Panc1 (cell line): Measurements from ENCODE around the gene EDN2. TPM values are rescaled to one million over a fixed set of nuclear protein-coding genes. Genes with fewer than 3 reads are reported as not detected.

ENCODE experiments used
- ATAC-seq: fragments of 200-7000 bp; cut with Tn5 transposase; 2 replicates; pipeline ENCODE4 v1.9.1; 2020; ENCODE audit warnings: mild to moderate bottlenecking, moderate library complexity
- BruUV-seq: library from RNA; stranded (reverse); fragments of 400-500 nt; replicated peaks from 2 replicates; lab custom pipeline; 2021; lab: Mats Ljungman, UMichigan
- CTCF ChIA-PET: fragments of 300-600 bp; sonication (Branson Sonifier 250); formaldehyde crosslinking; loops from one replicate; lab custom pipeline; 2022; ENCODE audit warnings: antibody characterized with exemption; lab: Charles Lee
- POLR2A ChIA-PET: fragments of 300-600 bp; sonication (Branson Sonifier 250); formaldehyde crosslinking; loops from one replicate; lab custom pipeline; 2022; ENCODE audit warnings: antibody characterized with exemption; lab: Charles Lee
- DNase-seq: peaks from one replicate; pipeline ENCODE4 v3.0.0-alpha.2; 2010; ENCODE audit warnings: low read depth, low spot score
- H3K27ac ChIP-seq: 2 replicates; pipeline ENCODE4 v1.5.1; 2011; ENCODE audit warnings: mild to moderate bottlenecking, low read length, inconsistent platforms
- H3K27me3 ChIP-seq: fragments of 200-500 bp; sonication (Bioruptor generic); 2 replicates; pipeline ENCODE4 v1.6.0; 2014; ENCODE audit warnings: low read length, inconsistent platforms; ENCODE audit not compliant: control insufficient read depth, insufficient read depth
- H3K36me3 ChIP-seq: fragments of 200-500 bp; sonication (Bioruptor generic); 2 replicates; pipeline ENCODE4 v1.5.1; 2014; ENCODE audit warnings: inconsistent platforms, mild to moderate bottlenecking, low read length, moderate library complexity; ENCODE audit not compliant: control insufficient read depth, insufficient read depth
- H3K4me1 ChIP-seq: 2 replicates; pipeline ENCODE4 v1.5.1; 2011; ENCODE audit warnings: inconsistent platforms, mild to moderate bottlenecking, low read length, moderate library complexity; ENCODE audit not compliant: control insufficient read depth, insufficient read depth
- H3K4me3 ChIP-seq, 2 experiments: 2 replicates each; pipeline ENCODE4 v1.5.1; 2011 to 2012; ENCODE audit warnings: low read depth in 2 of 2, low read length in 2 of 2, mild to moderate bottlenecking in 2 of 2, inconsistent platforms in 1 of 2, moderate library complexity in 1 of 2
- H3K9me3 ChIP-seq: fragments of 200-500 bp; sonication (Bioruptor generic); 2 replicates; pipeline ENCODE4 v1.5.1; 2014; ENCODE audit warnings: low read depth, mild to moderate bottlenecking, inconsistent platforms, low read length, moderate library complexity; ENCODE audit not compliant: control insufficient read depth, insufficient read depth
- CTCF ChIP-seq: fragments of 450-650 bp; IDR thresholded peaks from 2 replicates; pipeline ENCODE4 v1.5.1; 2017; ENCODE audit warnings: mild to moderate bottlenecking
- POLR2AphosphoS5 ChIP-seq: IDR thresholded peaks from 2 replicates; pipeline ENCODE4 v1.6.1; 2012; ENCODE audit warnings: mild to moderate bottlenecking, low read depth, low read length, moderate library complexity
- REST ChIP-seq, 2 experiments: IDR thresholded peaks; 2 replicates each; pipeline ENCODE4 v1.6.1; 2011 to 2012; ENCODE audit warnings: low read depth in 2 of 2, control low read depth in 1 of 2, low read length in 1 of 2, mild to moderate bottlenecking in 1 of 2, moderate library complexity in 1 of 2; ENCODE audit not compliant: insufficient read depth in 1 of 2
- SIN3A ChIP-seq: IDR thresholded peaks from 2 replicates; pipeline ENCODE4 v1.6.1; 2012; ENCODE audit warnings: low read depth, mild to moderate bottlenecking, low read length, moderate library complexity, borderline replicate concordance; ENCODE audit not compliant: insufficient read depth
- TCF7L2 ChIP-seq: IDR thresholded peaks from 2 replicates; pipeline ENCODE4 v1.6.1; 2011; ENCODE audit warnings: mild to moderate bottlenecking, low read depth, low read length, inconsistent platforms
- in situ Hi-C: cut with HindIII; loops from 2 replicates; pipeline ENCODE4 v1.10.0; 2016; ENCODE audit warnings: low sequenced_read_pairs, low pct_unique_long_range_greater_than_20kb
- intact Hi-C: fragments of 100-400 bp; cut with micrococcal nuclease; formaldehyde crosslinking; loops from one replicate; pipeline ENCODE4 v1.10.0; 2022; ENCODE audit not compliant: unreplicated experiment
- total RNA-seq: library from RNA; stranded (reverse); gene quantifications from one replicate; pipeline ENCODE4 v1.2.1, GENCODE V29; 2021; ENCODE audit not compliant: unreplicated experiment

Gene EDN2
- total RNA-seq, 1 experiment from 2014 or later = not detected

- peaks cover 4% of the 10 kb centered on the region; the same call in 1 of the 2 replicates for H3K9me3 ChIP-seq
- TF ChIP-seq SIN3A = no peak
- no peak for TF ChIP-seq CTCF
- TF ChIP-seq REST (IDR thresholded peaks at IDR 0.05; ENCODE audit: insufficient read depth in 1 of 2, low read depth in 2 of 2, low read length in 1 of 2) = no peak
- no peak for TF ChIP-seq POLR2AphosphoS5
- TF ChIP-seq TCF7L2 = no peak
- POLR2A ChIA-PET = no interaction called here
- CTCF ChIA-PET = interaction anchor here (0.5 kb wide), 1 partner anchor 440 kb away, joined by 3 read pairs; no protein-coding TSS in a partner anchor
- BruUV-seq = no TSS peak
- intact Hi-C loops (no loop called here), in situ Hi-C loops (no loop called here)
- no peaks in the 10 kb centered on the region for H3K36me3 ChIP-seq
- no peak for ATAC-seq
- no peak overlapping the region for H3K27ac ChIP-seq
- no peak for DNase-seq
- H3K4me3 ChIP-seq = no peak overlapping the region
- H3K27me3 ChIP-seq = no peaks in the 10 kb centered on the region
- no peaks in the 10 kb centered on the region for H3K4me1 ChIP-seq
Observed at GRCh38 chr1:41440321-41441085, 44.0 kb downstream of the EDN2 start.

- DNase-seq (no peak), ATAC-seq (no peak)
- Histone ChIP-seq H3K9me3 (peaks cover 1% of the 10 kb centered on the region; the same call in 1 of the 2 replicates), H3K36me3 (no peaks in the 10 kb centered on the region), H3K27me3 (no peaks in the 10 kb centered on the region), H3K4me1 (no peaks in the 10 kb centered on the region), H3K27ac (no peak overlapping the region), H3K4me3 (no peak overlapping the region)
- no peak for TF ChIP-seq TCF7L2
- no peak for TF ChIP-seq REST (IDR thresholded peaks at IDR 0.05; ENCODE audit: insufficient read depth in 1 of 2, low read depth in 2 of 2, low read length in 1 of 2)
- TF ChIP-seq SIN3A = no peak
- TF ChIP-seq CTCF = no peak
- no peak for TF ChIP-seq POLR2AphosphoS5
- BruUV-seq = no TSS peak
- intact Hi-C loops (no loop called here), in situ Hi-C loops (no loop called here)
- ChIA-PET POLR2A (no interaction called here), CTCF (no interaction called here)
Observed at GRCh38 chr1:41439234-41439633, 45.2 kb downstream of the EDN2 start.
